Suprapubic skin (tissue), 4 donors: ENCODE results near the gene MICB. TPM values are rescaled to one million over a fixed set of nuclear protein-coding genes. Genes with fewer than 3 reads are reported as not detected.

Source experiments
- DNase-seq, 2 donors: peaks; one replicate each; pipeline ENCODE4 v3.0.0-alpha.2; 2019; ENCODE audit warnings: low spot score in 2 of 2
- H3K27ac ChIP-seq: fragments of 200-600 bp; sonication (generic); one replicate; pipeline ENCODE4 v1.5.1; 2019
- H3K27me3 ChIP-seq: fragments of 200-600 bp; sonication (generic); one replicate; pipeline ENCODE4 v1.5.1; 2019
- H3K36me3 ChIP-seq: fragments of 200-600 bp; sonication (generic); one replicate; pipeline ENCODE4 v1.5.1; 2019
- H3K4me1 ChIP-seq: fragments of 200-600 bp; sonication (generic); one replicate; pipeline ENCODE4 v1.5.1; 2019
- H3K4me3 ChIP-seq: fragments of 200-600 bp; sonication (generic); one replicate; pipeline ENCODE4 v1.5.1; 2019; ENCODE audit warnings: mild to moderate bottlenecking
- H3K9me3 ChIP-seq: fragments of 200-600 bp; sonication (generic); one replicate; pipeline ENCODE4 v1.5.1; 2019
- EP300 ChIP-seq: sonication (generic); formaldehyde crosslinking; IDR thresholded peaks from one replicate; pipeline ENCODE4 v1.6.1; 2017; ENCODE audit warnings: antibody characterized with exemption
- POLR2A ChIP-seq, 2 donors: fragments of 450-650 bp; IDR thresholded peaks; one replicate each; pipeline ENCODE4 v1.6.1; 2017; ENCODE audit warnings: antibody characterized with exemption in 2 of 2, mild to moderate bottlenecking in 2 of 2, moderate library complexity in 2 of 2
- POLR2AphosphoS5 ChIP-seq, 3 donors: sonication (generic); formaldehyde crosslinking; IDR thresholded peaks; one replicate each; pipeline ENCODE4 v1.6.1; 2017; ENCODE audit warnings: antibody characterized with exemption in 3 of 3
- WGBS: methylation state at CpG from one replicate; pipeline ENCODE4 v1.1.5; 2018; 5-methylcytosine and 5-hydroxymethylcytosine counted together
- total RNA-seq, 4 donors: library from RNA; depleted of rRNA; stranded (reverse); fragments of >200 nt; gene quantifications; one replicate each; pipeline ENCODE4 v1.1.0, GENCODE V29; 2016
- TF ChIP-seq, protein P1 (sequence below), 2 donors: fragments of 200-600 bp in 1 of 2; fragments of 450-650 bp in 1 of 2; sonication (generic) in 1 of 2; IDR thresholded peaks; one replicate each; pipeline ENCODE4 v1.5.1; 2016 to 2019; ENCODE audit warnings: antibody characterized with exemption in 2 of 2, mild to moderate bottlenecking in 1 of 2, moderate library complexity in 1 of 2

MICB gene
- total RNA-seq, 4 donors from 2014 or later, result 0.26 to 2.4 (median 2.1) TPM

DNA sequence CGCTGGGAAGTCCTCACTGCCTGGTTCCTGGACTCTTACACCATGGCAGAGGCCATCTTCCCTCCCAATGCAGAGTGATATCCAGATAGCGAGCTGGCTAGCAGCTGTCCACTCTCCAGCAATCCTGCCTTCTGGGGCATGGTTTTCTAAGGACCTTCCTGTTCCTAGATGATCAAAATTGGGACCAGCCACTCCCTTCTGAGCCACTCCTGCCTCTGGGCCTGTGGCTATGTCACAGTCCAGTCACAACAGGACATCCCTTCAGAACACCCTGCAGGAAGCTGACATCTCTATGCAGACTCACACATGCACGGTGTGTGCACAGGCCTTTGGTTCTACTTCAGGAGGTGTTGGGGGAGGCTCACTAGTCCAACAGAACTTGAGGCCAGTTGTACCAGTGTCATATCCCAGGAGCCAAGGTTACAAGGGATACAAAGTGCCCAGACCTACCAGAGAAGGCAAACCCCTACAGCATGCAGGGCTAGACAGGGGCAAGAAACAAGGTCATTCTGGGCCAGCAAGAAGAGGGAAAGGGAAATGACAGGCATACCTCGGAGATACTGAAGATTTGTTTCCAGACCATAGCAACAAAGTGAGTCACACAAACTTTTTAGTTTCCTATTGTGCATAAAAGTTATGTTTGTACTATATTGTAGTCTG lies 28.1 kb downstream of the MICB start:
- no peak for DNase-seq
- Histone ChIP-seq H3K27me3 (no peaks in the 10 kb centered on the region), H3K9me3 (no peaks in the 10 kb centered on the region), H3K36me3 (peaks cover 17% of the 10 kb centered on the region), H3K4me1 (no peaks in the 10 kb centered on the region), H3K27ac (no peak overlapping the region), H3K4me3 (no peak overlapping the region)
- no peak for TF ChIP-seq EP300
- TF ChIP-seq POLR2AphosphoS5 (IDR thresholded peaks at IDR 0.05), result no peak
- 62% methylated on average over 4 of the region's 4 CpGs for WGBS

DNA sequence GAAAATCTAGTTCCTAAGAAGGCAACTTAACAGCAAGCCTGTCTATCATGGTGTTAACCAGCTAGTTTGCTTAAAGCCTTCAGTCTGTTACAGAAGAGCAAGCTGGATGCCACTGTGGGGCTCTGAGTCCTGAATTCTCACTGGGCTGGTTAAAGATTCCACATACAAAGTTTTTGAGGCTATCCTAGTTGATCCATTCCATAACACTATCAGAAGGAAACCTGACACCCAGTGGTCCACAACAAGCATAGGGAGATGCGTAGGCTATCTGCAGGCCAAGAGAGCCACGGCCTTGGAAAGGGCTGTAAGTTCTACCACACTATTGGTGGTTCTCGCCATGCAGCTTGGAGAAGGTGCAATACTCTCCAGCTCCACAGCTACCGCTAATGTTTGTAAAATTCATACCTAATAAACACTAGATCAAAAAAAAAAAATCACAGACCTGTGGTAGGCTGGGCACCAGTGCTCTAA lies 30.4 kb downstream of the MICB start:
- peaks cover 40% of the 10 kb centered on the region for H3K36me3 ChIP-seq
- no peak for DNase-seq
- H3K27ac ChIP-seq, result no peak overlapping the region
- WGBS, result 78% methylated on average over 4 of the region's 4 CpGs
- H3K27me3 ChIP-seq, result no peaks in the 10 kb centered on the region
- no peak overlapping the region for H3K4me3 ChIP-seq
- no peak for TF ChIP-seq POLR2A (IDR thresholded peaks at IDR 0.05)
- TF ChIP-seq, protein P1, sequence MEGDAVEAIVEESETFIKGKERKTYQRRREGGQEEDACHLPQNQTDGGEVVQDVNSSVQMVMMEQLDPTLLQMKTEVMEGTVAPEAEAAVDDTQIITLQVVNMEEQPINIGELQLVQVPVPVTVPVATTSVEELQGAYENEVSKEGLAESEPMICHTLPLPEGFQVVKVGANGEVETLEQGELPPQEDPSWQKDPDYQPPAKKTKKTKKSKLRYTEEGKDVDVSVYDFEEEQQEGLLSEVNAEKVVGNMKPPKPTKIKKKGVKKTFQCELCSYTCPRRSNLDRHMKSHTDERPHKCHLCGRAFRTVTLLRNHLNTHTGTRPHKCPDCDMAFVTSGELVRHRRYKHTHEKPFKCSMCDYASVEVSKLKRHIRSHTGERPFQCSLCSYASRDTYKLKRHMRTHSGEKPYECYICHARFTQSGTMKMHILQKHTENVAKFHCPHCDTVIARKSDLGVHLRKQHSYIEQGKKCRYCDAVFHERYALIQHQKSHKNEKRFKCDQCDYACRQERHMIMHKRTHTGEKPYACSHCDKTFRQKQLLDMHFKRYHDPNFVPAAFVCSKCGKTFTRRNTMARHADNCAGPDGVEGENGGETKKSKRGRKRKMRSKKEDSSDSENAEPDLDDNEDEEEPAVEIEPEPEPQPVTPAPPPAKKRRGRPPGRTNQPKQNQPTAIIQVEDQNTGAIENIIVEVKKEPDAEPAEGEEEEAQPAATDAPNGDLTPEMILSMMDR (IDR thresholded peaks at IDR 0.05), result no peak
- no peak for TF ChIP-seq EP300
- no peak for TF ChIP-seq POLR2AphosphoS5 (IDR thresholded peaks at IDR 0.05)
- no peaks in the 10 kb centered on the region for H3K4me1 ChIP-seq
- H3K9me3 ChIP-seq, result no peaks in the 10 kb centered on the region

DNA sequence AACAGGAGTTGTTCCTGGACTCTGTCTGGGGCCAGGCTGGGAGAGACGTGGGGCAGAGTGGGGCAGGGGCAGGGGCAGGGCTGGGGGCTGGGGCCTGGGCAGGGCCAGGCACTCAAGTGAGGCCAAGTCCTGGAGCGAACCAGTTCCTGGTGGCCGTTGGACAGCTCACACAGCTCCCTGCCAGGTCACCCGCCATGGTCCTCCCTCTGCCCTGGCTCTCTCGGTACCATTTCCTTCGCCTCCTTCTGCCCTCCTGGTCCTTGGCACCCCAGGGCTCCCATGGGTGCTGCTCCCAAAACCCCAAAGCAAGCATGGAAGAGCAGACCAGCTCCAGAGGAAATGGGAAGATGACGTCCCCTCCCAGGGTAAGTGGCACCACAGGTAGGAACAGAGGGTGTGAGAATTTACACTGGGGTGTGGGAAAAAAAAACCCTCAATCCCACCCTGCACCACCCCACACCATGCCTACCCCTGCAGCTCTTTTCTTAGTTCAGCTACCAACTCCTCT lies 30.9 kb downstream of the MICB start, which contains the start of gene MCCD1:
MCCD1 (plus strand) TSS at position 142 of the 508 bp plus-strand sequence; CDS start at position 195, 53 bp downstream.
- no peak within 1 kb of the TSS for H3K4me3 ChIP-seq
- peaks cover 45% of the 10 kb centered on the region for H3K36me3 ChIP-seq
- no peaks in the 10 kb centered on the region for H3K4me1 ChIP-seq
- no peak for DNase-seq
- no peak for TF ChIP-seq POLR2A (IDR thresholded peaks at IDR 0.05)
- no peak for TF ChIP-seq POLR2AphosphoS5 (IDR thresholded peaks at IDR 0.05)
- no peak for TF ChIP-seq EP300
- TF ChIP-seq, protein P1 (IDR thresholded peaks at IDR 0.05), result no peak
- no peak within 1 kb of the TSS for H3K27ac ChIP-seq
- H3K9me3 ChIP-seq, result no peaks in the 10 kb centered on the region
- WGBS, result 59% methylated on average over 7 of the region's 7 CpGs
- no peaks in the 10 kb centered on the region for H3K27me3 ChIP-seq

DNA sequence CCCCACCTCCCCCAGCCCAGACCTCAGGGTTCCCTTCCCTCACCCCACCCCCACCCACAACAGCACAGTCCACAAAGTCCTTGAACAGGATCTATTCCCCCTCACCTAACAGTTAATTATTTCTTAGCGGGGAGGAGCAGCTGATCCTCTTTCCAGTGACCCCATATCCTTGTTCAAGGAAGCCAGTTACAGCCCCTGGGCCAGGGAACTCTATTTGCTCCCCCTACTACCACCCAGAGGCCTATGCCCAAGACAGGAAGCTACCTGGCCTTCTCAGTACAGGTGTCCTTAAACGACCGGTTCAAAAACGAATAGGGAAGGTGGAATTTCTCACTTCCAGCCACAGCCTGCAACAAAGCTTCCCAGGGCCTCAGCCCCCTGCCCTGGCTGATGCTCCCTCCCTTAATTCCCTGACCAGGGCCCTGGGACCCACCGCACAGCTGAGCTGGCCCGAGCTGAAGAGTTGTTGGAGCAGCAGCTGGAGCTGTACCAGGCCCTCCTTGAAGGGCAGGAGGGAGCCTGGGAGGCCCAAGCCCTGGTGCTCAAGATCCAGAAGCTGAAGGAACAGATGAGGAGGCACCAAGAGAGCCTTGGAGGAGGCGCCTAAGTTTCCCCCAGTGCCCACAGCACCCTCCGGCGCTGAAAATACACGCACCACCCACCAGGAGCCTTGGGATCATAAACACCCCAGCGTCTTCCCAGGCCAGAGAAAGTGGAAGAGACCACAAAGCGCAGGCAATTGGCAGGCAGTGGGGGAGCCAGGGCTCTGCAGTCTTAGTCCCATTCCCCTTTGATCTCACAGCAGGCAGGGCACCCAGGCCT lies 31.6 kb downstream of the MICB start:
- no peak overlapping the region for H3K27ac ChIP-seq
- H3K4me3 ChIP-seq, result no peak overlapping the region
- no peaks in the 10 kb centered on the region for H3K9me3 ChIP-seq
- H3K36me3 ChIP-seq, result peaks cover 52% of the 10 kb centered on the region
- DNase-seq, result no peak
- no peaks in the 10 kb centered on the region for H3K27me3 ChIP-seq
- WGBS, result 67% methylated on average over 5 of the region's 12 CpGs
- TF ChIP-seq, protein P1 (IDR thresholded peaks at IDR 0.05), result no peak
- TF ChIP-seq POLR2AphosphoS5 (IDR thresholded peaks at IDR 0.05) (no peak), POLR2A (IDR thresholded peaks at IDR 0.05) (no peak), EP300 (no peak)
- H3K4me1 ChIP-seq, result no peaks in the 10 kb centered on the region

DNA sequence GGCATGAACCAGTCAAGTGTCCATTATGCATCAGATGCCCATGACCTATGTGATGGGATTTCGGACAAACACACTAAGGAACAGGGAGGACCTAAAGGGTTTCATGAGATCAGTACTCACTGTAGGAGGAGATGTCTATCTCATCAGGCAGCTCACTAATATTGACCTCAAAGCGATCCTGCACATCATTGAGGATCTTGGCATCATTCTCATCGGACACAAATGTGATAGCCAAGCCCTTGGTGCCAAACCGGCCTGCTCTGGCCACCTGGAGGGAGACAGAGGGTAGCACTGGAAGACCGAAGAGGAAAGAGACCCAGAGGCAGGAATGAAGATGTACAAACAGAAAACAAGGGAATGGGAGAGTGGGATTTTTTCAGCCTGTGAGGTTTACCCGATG lies 32.7 kb downstream of the MICB start:
- H3K27ac ChIP-seq, result no peak overlapping the region
- H3K4me3 ChIP-seq, result no peak overlapping the region
- no peaks in the 10 kb centered on the region for H3K9me3 ChIP-seq
- no peaks in the 10 kb centered on the region for H3K27me3 ChIP-seq
- peaks cover 63% of the 10 kb centered on the region for H3K36me3 ChIP-seq
- no peak for DNase-seq
- WGBS, result 67% methylated on average over 5 of the region's 6 CpGs
- TF ChIP-seq POLR2AphosphoS5 (IDR thresholded peaks at IDR 0.05) (no peak), EP300 (no peak), POLR2A (IDR thresholded peaks at IDR 0.05) (no peak)
- TF ChIP-seq, protein P1 (IDR thresholded peaks at IDR 0.05), result no peak
- H3K4me1 ChIP-seq, result no peaks in the 10 kb centered on the region
